HG03565 (cell line): ENCODE results near the gene TRANK1.
"Not testable (repeated sequence)": the region's sequence is repeated elsewhere in the genome, so short reads cannot be mapped to it uniquely, and the experiment has no call there.

Source experiments
- ATAC-seq: cut with Tn5 transposase; IDR thresholded peaks from one replicate; pipeline ENCODE4 v1.9.1; 2021; ENCODE audit warnings: mild to moderate bottlenecking, moderate library complexity; ENCODE audit not compliant: unreplicated experiment

TRANK1 gene

GRCh38 chr3:36957862-36958686 is 13.2 kb upstream of the TRANK1 start:
- no peak for ATAC-seq

- ATAC-seq = no peak
Observed at GRCh38 chr3:36957063-36957462, 12.2 kb upstream of the TRANK1 start.

- no peak for ATAC-seq
Observed at GRCh38 chr3:36956155-36956554, 11.3 kb upstream of the TRANK1 start.

- no peak for ATAC-seq
Observed at GRCh38 chr3:36954452-36955134, 9.7 kb upstream of the TRANK1 start.

- not testable (repeated sequence) for ATAC-seq
Observed at GRCh38 chr3:36947814-36948213, 3.0 kb upstream of the TRANK1 start.

GRCh38 chr3:36945333-36945980 is 603 bp upstream of the TRANK1 start:
- ATAC-seq = no peak

GRCh38 chr3:36944012-36944640 is 728 bp downstream of the TRANK1 start:
- peak; percentile 33 for ATAC-seq

- no peak for ATAC-seq
Observed at GRCh38 chr3:36943601-36944000, 1.3 kb downstream of the TRANK1 start.

- no peak for ATAC-seq
Observed at GRCh38 chr3:36942638-36943248, 2.1 kb downstream of the TRANK1 start.

GRCh38 chr3:36941658-36942057 is 3.2 kb downstream of the TRANK1 start:
- ATAC-seq = no peak

- ATAC-seq = no peak
Observed at GRCh38 chr3:36941162-36941561, 3.7 kb downstream of the TRANK1 start.

GRCh38 chr3:36937492-36937891 is 7.4 kb downstream of the TRANK1 start:
- no peak for ATAC-seq

- ATAC-seq = no peak
Observed at GRCh38 chr3:36933540-36934296, 11.1 kb downstream of the TRANK1 start.

- ATAC-seq = not testable (repeated sequence)
Observed at GRCh38 chr3:36931424-36931823, 13.4 kb downstream of the TRANK1 start.

GRCh38 chr3:36928220-36928619 is 16.6 kb downstream of the TRANK1 start:
- ATAC-seq = no peak

GRCh38 chr3:36926292-36926897 is 18.5 kb downstream of the TRANK1 start:
- no peak for ATAC-seq

- ATAC-seq = no peak
Observed at GRCh38 chr3:36924744-36925521, 19.9 kb downstream of the TRANK1 start.

- no peak for ATAC-seq
Observed at GRCh38 chr3:36923981-36924743, 20.7 kb downstream of the TRANK1 start.
